ENCODE measurements around the gene CORT.
"Not testable (repeated sequence)": the region's sequence is repeated elsewhere in the genome, so short reads cannot be mapped to it uniquely, and the experiment has no call there.

CORT gene

GRCh38 chr1:10419351-10419750, 30.5 kb upstream of the CORT start:
- no peak for DNase-seq (ENCODE audit: low read depth)
- TF ChIP-seq CTCF (IDR thresholded peaks at IDR 0.05; ENCODE audit: low read depth, low read length): no peak
- no peak for TF ChIP-seq POLR2A (IDR thresholded peaks at IDR 0.05; ENCODE audit: extremely low read depth, insufficient read length)
- TF ChIP-seq MAX (IDR thresholded peaks at IDR 0.05; ENCODE audit: low read depth, low read length): no peak
- TF ChIP-seq MYC (IDR thresholded peaks at IDR 0.05; ENCODE audit: low read depth, low read length): no peak
- H3K4me3 ChIP-seq (ENCODE audit: low read depth, low read length): no peak overlapping the region

- no peak for DNase-seq (ENCODE audit: low read depth)
- no peak overlapping the region for H3K4me3 ChIP-seq (ENCODE audit: low read depth, low read length)
- TF ChIP-seq POLR2A (IDR thresholded peaks at IDR 0.05; ENCODE audit: extremely low read depth, insufficient read length) (no peak), CTCF (IDR thresholded peaks at IDR 0.05; ENCODE audit: low read depth, low read length) (no peak)
Observed at GRCh38 chr1:10421637-10422036, 28.2 kb upstream of the CORT start.

GRCh38 chr1:10424034-10424433, 25.8 kb upstream of the CORT start:
- no peak overlapping the region for H3K4me3 ChIP-seq (ENCODE audit: low read depth, low read length)
- DNase-seq (ENCODE audit: low read depth): peak; percentile 10
- TF ChIP-seq POLR2A (IDR thresholded peaks at IDR 0.05; ENCODE audit: extremely low read depth, insufficient read length) (no peak), CTCF (IDR thresholded peaks at IDR 0.05; ENCODE audit: low read depth, low read length) (no peak), MAX (IDR thresholded peaks at IDR 0.05; ENCODE audit: low read depth, low read length) (no peak)

GRCh38 chr1:10424651-10425050, 25.2 kb upstream of the CORT start:
- H3K4me3 ChIP-seq (ENCODE audit: low read depth, low read length): no peak overlapping the region
- no peak for DNase-seq (ENCODE audit: low read depth)
- no peak for TF ChIP-seq POLR2A (IDR thresholded peaks at IDR 0.05; ENCODE audit: extremely low read depth, insufficient read length)
- no peak for TF ChIP-seq CTCF (IDR thresholded peaks at IDR 0.05; ENCODE audit: low read depth, low read length)
- no peak for TF ChIP-seq MYC (IDR thresholded peaks at IDR 0.05; ENCODE audit: low read depth, low read length)
- TF ChIP-seq MAX (IDR thresholded peaks at IDR 0.05; ENCODE audit: low read depth, low read length): no peak

- DNase-seq (ENCODE audit: low read depth); H3K4me3 ChIP-seq (ENCODE audit: low read depth, low read length): not testable (repeated sequence)
Observed at GRCh38 chr1:10425826-10426534, 23.9 kb upstream of the CORT start.

GRCh38 chr1:10426535-10426848, 23.3 kb upstream of the CORT start:
- not testable (repeated sequence) for H3K4me3 ChIP-seq (ENCODE audit: low read depth, low read length); DNase-seq (ENCODE audit: low read depth)

GRCh38 chr1:10428984-10429383, 20.8 kb upstream of the CORT start:
- TF ChIP-seq MAX (IDR thresholded peaks at IDR 0.05; ENCODE audit: low read depth, low read length): no peak
- TF ChIP-seq POLR2A (IDR thresholded peaks at IDR 0.05; ENCODE audit: extremely low read depth, insufficient read length): no peak
- no peak for TF ChIP-seq CTCF (IDR thresholded peaks at IDR 0.05; ENCODE audit: low read depth, low read length)
- no peak for TF ChIP-seq MYC (IDR thresholded peaks at IDR 0.05; ENCODE audit: low read depth, low read length)

More at GRCh38 chr1:10428984-10429383, 20.8 kb upstream of the CORT start:
- H3K4me3 ChIP-seq (ENCODE audit: low read depth, low read length): no peak overlapping the region
- DNase-seq (ENCODE audit: low read depth): no peak

Data from NB4 (cell line).